Gastrocnemius medialis (tissue), 4 donors: ENCODE measurements around the gene FAM209A.

Source experiments
- POLR2A ChIP-seq, 2 donors: fragments of 450-650 bp; IDR thresholded peaks; one replicate each; pipeline ENCODE4 v1.6.1; 2017; ENCODE audit warnings: antibody characterized with exemption in 2 of 2, mild to moderate bottlenecking in 2 of 2, moderate library complexity in 2 of 2
- TF ChIP-seq, protein P1 (sequence below), 5 experiments: fragments of 450-650 bp in 3 of 5; fragments of 200-600 bp in 2 of 5; sonication (generic) in 2 of 5; IDR thresholded peaks in 4 of 5; conservative IDR thresholded peaks in 1 of 5; 1 replicate in 4 of 5; 2 replicates in 1 of 5; pipeline ENCODE4 v1.5.1; 2016 to 2019; ENCODE audit warnings: antibody characterized with exemption in 5 of 5, mild to moderate bottlenecking in 3 of 5, moderate library complexity in 3 of 5

DNA sequence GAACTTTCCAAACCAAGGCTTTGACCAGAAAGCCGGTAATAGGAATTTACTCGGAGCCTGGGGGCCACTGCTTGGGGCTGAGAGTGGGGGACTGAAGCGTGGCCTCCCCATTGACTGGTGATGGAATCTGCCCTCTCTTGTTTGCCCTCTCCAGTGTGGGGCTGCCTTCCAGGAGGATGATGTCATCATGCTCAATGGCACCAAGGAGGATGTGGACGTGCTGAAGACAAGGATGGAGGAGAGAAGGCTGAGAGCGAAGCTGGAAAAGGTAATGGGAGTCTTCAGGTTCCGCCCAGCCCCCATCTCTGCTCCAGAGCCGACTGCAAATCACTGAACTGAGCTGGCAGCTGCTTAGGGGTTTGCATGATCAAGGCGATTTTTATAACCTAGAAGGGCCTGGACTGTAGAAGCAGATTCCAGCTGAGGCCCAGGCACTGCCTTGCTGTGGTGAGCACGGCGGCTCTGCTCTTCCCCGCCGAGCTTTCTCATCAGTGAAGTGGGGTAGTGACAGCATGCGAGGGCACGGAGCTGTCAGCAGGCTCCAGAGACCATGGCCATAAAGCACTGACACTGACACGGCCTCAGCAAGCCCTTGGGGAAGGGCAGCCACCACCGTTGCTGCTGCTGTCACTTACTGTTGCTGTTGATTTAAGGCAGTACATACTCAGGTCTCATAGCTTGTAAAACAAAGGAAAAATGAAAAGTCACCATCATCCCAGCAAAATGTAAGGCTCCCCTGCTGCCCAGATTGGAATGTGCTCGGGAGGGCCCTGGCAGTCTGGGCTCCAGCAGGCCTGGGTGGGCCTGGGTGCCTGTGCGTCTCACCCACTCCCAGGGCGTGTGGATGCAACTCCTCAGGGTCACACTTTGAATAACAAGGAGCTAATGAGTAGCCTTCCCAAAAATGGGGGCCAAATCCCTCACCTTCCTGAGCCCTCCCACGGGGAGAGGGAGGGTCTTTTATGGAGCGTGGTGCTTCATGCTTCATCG lies 11.1 kb upstream of the FAM209A start:
- TF ChIP-seq, protein P1, sequence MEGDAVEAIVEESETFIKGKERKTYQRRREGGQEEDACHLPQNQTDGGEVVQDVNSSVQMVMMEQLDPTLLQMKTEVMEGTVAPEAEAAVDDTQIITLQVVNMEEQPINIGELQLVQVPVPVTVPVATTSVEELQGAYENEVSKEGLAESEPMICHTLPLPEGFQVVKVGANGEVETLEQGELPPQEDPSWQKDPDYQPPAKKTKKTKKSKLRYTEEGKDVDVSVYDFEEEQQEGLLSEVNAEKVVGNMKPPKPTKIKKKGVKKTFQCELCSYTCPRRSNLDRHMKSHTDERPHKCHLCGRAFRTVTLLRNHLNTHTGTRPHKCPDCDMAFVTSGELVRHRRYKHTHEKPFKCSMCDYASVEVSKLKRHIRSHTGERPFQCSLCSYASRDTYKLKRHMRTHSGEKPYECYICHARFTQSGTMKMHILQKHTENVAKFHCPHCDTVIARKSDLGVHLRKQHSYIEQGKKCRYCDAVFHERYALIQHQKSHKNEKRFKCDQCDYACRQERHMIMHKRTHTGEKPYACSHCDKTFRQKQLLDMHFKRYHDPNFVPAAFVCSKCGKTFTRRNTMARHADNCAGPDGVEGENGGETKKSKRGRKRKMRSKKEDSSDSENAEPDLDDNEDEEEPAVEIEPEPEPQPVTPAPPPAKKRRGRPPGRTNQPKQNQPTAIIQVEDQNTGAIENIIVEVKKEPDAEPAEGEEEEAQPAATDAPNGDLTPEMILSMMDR (IDR thresholded peaks at IDR 0.05 in 4 of 5, conservative IDR thresholded peaks at IDR 0.05 in 1 of 5) = no peak
- TF ChIP-seq POLR2A (IDR thresholded peaks at IDR 0.05) = no peak
